Activated CD8-positive, alpha-beta memory T cell treated with anti-CD3 and anti-CD28 coated beads for 24 hours (primary cell): ENCODE results near the gene ATXN1.

Source experiments
- DNase-seq: peaks from one replicate; pipeline ENCODE4 v3.0.0-alpha.2; 2020

ATXN1 gene

DNA sequence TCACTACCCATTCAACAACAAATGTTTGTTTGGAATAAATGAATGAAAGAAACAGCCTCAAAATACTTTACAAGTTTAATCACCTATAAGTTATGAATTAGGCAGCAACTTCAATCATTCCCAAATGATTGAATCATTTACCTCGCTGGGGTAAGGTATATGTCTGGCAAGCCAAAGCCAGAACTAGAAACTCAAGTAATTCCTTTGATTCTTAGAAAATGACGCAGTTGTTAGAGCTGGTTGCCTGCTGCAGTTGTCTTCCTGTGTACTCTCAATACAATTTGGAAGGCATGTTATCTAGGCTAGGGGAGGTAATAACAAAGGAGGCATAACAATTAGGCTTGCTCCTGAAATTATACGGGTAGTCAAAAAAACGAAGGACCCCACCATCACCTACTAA is 160.6 kb downstream of the ATXN1 start:
- no peak for DNase-seq

DNA sequence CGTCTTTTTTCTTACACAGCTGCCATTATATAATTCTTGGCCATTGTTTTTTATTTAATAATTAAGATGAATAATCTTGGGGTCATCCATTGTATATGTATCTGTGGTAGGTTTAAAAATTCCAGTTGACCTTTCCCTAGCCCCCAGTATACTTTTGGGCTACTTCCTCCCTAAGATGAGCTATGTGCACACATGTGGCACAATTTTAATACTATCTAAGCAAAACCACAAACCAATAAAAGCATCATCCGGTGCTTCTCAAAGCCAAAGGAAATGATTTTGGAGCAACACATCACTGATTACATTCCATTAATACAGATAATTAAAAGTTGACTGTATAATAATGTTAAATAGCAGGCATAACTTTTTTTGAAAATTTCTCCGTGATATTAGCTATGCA is 161.2 kb downstream of the ATXN1 start:
- DNase-seq = no peak

DNA sequence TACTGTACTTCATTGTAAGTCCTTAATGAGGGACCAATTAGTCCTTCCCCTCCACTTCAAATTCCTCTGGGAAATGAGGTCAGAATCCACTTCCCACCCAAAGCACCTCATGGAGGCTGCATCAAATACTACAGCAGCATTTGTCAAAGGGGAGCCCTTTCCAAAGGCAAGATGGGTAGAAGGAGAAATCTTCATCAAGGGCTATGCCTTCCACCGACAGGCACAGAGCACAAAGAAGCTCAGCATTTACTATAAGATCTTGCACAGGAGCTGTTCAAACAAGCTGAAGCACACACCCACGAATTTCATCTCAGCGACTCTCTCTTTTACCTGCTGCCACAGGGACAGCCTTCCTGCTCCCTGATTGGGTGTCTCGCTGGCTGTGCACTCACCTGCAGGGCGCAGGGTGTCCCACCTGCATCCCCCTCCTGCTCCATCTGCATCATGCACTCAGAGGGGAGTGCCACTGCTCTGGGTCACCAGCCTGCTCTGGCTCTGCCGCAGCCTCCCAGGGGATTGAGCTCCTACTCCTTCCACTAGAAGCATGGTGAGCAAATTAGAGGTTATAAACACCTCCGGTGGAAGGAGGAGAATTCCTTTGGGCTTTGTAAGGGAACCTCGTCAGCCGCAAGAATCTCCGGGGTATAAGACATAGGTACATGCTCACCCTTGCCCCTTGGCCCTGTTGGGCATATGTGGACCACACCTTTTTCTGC is 164.5 kb downstream of the ATXN1 start:
- no peak for DNase-seq

DNA sequence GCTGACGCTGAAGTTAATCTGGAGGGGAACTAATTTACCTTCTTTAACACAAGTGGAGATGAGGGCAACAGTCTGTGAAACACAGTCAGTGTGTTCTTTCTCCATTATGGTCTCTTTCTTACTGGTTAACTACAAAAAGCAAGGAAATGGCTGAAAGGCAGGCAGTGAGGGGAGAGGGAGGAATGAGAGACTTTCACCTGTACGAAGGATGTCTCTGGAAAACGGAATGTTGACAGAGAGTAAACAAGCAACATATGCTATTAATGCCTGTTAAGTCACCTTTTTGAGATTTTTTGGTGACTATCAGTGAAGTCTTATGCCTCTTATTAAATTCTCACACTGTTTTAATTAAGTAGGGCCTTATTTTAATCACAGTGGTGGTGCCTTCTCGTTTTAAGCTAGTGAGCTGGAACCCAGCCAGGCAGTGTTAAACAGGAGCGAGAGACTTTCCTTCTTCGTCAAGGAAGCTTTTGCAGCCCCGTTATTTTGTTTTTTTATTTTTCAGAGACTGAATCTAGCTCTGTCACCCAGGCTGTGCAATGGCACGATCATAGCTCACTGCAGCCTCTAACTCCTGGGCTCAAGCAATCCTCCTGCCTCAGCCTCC is 165.6 kb downstream of the ATXN1 start:
- DNase-seq = no peak

DNA sequence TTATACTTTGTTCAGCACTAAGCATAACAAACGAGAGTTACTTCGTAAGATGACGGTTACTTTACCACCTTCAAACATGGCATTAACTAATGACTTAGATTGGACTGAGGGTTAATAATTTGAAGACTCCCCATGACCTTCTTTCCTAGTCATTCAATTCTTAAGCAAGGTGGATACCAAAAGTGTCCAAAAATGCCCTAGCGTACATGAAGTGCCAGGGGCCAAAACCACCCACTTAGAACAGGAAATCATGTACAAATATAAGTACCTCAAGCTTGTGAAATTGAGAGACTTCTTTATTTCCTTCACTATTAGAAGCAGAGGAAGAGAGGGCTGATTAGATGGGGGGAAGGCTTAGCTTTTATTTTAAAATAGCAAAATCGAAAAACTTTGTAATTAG is 166.4 kb downstream of the ATXN1 start:
- no peak for DNase-seq

DNA sequence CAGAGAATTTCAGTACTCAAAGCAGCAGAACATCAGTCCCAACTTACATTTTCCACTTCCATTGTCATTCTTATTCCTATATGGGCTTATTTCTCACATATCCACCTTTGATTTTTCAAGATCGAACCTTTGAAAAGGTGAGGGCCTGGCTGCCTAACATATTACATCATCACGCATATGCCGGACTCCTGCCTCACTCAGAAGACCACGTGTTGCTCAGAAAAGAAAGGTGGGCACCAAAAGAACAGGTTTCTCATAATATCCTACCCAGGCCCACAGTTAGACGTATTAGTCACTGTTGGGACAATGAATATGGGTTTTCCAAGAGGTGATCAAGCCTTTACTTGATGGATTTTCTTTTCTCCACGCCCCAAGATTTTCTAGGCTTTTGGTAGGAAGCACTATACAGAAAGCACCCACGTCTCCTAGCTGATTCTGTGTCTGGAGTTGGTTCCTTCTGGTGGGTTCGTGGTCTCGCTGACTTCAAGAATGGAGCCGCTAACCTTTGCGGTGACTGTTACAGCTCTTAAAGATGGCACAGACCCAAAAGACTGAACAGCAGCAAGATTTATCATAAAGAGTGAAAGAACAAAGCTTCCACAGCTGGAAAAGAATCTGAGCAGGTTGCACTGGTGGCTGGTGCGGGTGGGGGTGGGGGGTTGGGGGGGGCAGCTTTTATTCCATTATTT is 168.9 kb downstream of the ATXN1 start:
- no peak for DNase-seq

DNA sequence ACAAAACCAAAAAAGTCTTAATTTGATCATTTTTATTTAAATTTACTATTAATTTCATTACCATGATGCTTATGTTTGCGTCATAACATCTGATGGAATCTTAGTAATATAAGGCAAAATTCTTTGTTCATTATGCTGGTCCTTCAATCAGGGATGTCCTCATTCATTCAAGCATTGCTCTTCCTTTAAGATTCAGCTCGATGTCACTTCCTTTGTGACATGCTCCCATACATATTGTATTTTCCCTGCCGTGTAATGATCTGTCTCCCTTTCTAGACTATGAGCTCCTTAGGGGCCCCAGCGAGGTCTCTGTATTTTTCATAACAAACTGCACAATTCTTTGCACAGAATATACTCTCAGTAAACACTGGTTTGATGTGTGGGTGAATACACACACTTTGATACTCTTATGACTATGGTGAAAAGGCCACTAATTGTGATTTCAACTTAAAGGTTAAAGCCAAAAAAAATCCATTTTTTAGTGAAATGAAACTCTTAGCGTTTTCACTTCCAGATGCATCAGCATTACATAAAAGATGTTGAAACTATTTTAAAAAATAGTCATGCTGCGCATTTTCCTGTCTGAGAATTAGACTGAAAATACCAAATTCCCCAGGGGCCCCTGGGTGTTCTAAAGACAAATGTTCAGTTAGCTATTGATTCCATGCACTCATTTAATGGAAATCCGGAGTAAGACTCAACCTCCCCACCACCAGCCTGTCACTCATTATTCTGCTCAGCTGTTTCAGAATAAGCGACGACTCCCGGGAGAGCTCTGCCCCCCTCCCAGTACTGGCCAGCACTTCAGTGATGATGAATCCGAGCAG is 169.7 kb downstream of the ATXN1 start:
- DNase-seq = no peak

DNA sequence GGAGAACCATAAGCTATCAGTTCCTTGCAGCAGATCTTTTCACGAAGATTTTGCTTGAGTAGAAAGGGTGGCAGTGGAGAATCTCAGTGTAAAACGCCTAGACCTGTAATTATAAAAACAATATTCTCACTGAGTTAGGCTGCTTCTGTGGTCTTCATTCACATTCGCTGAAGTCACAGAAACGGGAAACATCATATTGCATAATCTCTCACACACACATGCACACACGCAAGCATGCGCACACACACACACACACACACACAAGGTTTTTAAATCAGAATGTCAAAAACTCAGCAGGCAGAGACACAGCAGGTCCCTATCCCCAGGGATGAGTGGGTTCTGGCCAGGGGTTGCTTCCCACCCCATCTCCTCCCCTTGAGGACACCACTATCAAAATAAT is 175.5 kb downstream of the ATXN1 start:
- no peak for DNase-seq

DNA sequence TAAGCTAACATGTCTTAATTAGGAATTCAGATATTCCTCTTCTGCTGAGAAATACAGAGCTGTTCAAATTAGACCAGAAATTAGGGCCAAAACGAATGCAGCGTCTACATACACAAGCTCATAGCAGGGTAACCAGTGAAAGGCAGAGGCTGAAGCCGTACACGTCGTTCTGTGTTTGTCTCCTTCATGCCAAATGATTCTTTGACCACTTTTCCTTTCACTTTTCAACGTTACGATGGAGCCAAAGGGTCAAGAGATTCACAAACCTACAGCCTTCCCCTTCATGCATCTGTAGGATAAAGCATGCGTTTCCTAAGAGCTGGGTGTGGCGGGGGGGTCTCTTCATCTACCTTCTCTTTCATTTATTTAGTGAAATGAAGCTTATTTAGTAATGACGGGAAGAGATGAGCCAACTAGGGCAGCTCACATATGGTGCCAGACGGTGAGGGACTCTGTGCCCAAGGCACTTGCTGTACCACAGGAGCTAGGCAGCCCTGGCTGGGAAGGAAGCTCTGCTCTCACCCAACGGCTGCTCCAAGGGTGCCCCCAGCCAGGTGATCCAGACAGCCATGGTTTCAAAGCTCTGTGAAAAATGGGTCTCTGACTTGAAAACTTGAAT is 178.0 kb downstream of the ATXN1 start:
- no peak for DNase-seq

DNA sequence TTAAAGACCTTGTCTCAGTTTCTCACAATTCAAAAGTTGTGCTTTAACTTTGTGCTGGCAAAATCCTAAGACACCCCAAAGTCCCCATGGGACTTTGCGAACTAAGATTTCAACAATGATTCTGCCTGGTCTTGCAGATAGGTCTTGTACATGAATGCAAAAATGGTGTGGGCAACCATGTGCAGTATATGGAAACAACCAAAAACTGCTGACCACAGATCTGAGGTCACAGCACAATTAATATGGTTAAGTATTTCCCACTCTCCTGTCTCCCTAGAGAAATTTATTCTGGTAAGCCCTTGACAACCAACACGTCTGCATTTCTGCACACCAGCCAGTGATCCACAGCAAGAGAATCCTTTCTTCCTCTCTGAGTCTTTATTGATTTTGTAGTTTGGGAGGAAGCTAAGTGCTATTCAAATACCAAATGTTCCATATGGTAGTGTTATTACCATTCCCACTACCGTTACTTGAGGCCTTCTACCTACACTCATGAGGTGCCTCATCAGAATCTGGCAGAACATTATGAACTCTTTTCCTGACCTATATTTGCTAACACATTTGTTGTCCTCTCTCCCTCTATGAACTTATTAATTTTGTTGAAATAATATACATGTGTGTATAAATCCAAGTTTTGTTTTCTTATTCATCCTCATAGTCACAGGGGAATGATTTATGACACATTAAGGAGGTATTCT is 178.7 kb downstream of the ATXN1 start:
- DNase-seq = no peak

DNA sequence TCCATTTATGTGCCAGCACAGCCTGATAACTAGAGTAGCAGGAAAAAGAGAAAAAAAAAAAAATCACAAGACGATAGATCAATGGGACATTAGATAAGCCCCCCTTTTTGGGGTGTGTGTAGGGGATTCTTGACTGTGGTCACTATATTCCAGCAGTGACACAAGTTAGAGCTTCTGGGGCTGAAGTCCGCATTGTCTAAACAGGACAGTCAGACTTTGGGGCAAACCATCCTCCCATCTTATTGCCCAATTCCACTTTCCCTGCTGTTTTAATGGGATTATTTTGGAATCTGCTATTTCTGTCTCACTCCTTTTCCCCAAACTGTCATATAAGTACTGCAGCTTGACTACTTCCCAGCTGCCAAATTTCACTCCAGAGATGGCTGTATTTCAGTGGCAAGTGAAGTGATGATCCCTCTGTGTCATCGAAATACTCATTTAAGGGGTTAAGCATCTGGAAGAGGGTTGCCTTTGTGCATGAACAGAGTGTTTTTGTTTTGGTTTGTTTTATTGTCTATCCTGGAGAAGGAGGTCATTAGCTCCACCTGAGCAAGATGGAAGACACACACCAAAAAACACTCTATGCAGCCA is 182.5 kb downstream of the ATXN1 start:
- DNase-seq = no peak

DNA sequence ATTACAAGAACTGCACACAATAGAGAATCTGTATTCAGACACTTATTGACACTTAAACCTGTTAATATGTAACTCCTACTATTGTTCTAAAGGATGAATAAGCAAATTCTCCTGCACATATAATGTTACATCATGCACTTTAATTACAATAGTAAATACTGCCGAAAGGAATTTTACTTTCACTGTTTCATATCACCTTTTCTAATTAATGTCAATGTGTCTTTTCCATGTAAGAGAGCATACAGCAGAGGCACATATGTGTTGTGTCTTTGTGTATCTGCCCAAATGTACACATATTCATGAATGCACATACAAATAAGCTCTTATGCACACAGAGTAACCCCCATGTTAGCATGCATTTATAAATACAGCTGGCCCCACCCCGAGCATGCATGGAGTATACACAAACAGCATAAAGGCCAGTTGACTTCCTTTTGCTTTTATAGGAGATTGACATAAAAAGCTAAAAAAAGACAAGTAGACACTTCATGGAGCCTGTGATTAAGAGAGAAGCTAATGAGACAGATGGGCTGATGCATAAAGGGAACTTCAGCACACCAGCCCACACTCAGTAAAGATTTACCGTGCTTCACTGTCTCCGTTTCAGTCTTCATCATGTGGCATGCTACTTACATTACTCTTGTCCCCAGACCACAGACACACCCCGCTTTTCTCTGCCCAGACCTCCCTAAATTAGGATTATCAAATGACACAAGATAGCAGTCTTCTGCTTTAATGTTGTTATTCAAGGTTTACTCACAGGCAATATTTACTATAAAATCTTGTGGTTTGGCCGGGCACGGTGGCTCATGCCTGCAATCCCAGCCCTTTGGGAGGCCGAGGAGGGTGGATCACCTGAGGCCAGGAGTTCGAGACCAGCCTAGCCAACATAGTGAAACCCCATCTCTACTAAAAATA is 184.6 kb downstream of the ATXN1 start:
- no peak for DNase-seq

DNA sequence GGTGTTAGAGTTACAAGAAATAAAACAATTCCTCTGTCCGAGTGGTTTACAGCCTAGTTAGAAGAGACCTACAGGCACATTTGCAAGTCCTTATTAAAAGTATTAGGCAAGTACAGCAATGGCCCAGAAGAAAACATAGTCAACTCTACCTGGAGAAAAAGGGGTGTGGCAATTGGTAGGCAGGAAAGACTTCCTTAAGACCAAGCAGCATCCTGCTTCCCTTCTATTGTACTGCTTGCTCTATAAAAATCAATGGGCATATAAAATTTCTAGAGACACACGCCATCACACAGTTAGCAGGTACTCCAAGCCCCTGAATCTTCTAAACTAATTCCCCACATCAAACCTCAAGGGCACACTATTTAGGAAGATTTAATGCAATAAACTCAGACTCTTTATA is 185.6 kb downstream of the ATXN1 start:
- no peak for DNase-seq

DNA sequence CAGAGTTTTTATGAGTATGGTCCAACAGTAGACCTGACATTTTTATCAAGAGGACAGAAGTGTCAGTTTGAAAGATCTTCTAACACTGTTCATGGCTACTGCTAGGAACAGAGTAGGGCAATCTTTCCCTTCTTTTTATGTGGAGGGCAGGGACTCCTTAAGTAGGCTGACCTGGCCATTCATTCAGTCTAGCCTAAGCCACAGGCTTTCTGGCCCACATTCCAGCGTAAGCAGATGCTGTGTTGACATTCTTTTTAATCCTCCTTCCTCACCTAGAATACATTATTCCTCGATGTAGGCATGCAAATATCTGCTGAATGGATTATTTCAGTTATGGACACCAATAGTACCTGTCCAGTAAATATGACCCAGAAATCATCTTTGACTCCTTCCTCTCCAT is 188.3 kb downstream of the ATXN1 start:
- DNase-seq = no peak

DNA sequence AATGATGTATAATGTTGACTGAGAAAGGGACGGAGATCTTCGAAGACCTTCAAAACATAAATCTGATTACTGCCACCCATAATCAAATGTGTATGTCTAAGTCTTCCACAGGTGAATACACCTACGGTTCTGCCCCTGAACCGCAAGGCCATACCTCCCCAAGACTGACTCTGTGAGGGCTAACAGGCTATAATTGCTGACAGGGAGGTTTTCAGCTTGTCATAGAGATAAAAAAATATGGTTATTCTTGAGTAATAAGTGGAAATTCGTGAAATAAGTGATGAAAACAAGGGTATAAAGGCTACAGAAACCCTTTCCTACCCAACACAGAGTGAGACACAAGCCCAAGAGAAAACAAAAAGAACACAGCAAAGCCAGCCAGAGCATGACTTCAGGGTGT is 188.9 kb downstream of the ATXN1 start:
- DNase-seq = no peak

DNA sequence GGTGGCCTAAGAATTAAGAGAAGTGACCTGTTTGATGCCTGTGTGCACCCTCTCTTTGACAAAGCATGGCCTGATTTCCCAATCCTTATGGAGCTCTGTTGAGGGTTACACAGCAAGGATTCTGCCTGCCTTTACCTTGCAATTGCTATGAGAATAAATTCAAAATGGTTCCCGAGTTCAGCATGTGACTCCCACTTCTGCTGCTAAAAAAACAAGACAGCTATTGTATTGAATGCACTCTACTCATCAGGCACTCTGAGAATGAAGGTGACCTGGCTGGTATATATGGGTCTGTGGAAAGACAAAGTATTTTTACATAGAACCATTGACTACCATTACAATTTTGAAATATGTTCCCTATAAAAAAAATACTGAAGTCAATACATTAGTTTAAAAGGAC is 190.3 kb downstream of the ATXN1 start:
- DNase-seq = no peak

DNA sequence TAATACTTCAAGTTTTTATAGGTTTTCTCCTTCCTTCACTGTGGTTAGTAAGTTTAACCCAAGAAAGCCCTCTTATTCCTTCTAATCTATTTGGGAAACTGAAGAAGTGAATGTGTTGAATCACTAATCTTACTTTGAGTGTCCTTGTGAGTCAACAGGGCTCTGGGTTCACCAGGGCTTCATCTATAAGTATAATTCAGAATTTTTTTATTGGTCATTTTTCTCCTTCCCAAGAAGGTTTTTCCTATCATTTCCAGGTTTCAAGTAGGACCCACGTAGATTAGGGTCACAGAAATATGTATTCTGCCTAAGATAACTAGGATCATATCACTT is 191.1 kb downstream of the ATXN1 start:
- no peak for DNase-seq

DNA sequence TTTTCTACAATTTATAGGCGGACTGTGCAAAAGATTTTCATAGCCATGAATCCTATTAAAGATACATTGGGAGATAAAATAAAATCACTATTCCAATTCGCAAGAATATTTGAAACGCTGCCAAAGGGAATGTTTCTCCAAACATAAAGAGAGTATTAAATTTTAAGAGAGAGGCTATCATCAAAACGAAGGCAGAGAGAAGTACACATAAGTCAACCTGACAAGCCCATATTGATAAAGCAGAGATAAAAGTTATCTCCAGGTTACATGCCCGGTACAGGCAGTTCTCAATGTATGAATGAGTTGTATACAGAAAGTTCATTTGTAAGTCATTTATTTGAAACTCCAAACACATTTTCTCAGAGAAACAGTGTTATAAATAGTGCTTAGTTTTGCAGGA is 193.1 kb downstream of the ATXN1 start:
- no peak for DNase-seq

DNA sequence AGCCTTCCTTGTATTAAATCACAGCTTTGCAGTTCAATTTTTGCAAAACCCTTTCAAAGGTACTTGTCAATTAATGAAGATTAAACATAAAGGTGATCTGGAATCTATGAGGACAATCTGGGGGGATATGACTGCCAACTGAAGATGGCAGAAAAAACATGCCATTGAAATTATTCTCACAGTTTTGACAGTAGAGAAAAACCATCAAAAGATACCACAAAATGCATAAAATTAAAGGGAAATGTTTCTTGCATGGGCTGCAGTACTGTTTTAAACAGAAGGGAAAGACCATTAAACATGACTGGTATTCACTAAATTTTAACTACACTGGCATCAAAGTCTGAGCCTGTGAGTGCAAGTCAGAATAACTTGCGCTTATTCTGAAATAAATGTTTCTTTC is 194.2 kb downstream of the ATXN1 start:
- DNase-seq = no peak

DNA sequence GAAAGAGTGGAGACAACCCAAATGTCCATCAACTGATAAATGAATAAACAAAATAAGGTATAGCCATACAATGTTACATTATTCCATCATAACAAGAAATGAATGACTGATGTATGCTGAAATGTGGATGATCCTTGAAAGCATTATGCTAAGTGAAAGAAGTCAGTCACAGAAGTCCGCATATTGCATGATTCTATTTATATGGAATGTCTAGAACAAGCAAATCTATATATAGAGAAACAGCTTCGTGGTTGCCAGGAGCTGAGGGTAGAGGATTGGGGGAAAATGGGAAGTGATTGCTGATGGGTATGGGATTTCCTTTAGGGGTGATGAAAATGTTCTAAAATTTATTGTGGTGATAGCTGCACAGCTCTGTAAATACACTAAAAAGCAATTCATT is 196.8 kb downstream of the ATXN1 start:
- DNase-seq = no peak

DNA sequence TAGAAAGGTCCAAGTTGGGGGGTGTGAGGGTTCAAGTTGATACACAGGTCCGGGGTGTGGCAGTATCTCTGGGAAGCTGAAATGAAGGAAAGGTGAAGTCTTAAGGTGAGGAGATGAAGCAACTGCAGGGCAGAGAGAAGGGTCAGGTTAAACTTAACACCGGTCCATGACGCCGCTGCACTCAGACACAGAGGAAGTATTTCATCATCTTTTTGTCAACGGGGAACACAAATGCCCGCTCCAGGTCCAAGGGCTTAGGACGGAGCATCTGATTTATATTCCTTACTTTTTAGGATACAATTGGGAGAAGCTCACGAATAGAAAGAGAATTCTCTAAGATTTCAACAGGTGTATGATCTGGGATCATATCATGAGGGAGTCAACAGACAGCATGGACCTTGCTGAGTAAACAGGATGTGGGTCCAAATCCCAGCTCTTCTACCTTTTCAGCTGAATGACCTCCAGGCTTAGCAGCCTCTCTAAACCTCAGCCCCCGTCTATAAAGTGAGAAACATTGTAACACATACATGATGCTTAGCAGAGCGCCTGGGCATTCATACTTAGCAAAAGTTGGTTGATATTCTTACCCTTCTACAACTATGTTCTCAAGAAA is 197.5 kb downstream of the ATXN1 start:
- DNase-seq = no peak
